ENCODE data around the gene ADGRB2. TPM values are rescaled to one million over a fixed set of nuclear protein-coding genes. Genes with fewer than 3 reads are reported as not detected.

ADGRB2 gene
- total RNA-seq, 4 donors from 2014 or later, result 1.1 to 2.2 (median 1.7) TPM; not detected in 1

DNA sequence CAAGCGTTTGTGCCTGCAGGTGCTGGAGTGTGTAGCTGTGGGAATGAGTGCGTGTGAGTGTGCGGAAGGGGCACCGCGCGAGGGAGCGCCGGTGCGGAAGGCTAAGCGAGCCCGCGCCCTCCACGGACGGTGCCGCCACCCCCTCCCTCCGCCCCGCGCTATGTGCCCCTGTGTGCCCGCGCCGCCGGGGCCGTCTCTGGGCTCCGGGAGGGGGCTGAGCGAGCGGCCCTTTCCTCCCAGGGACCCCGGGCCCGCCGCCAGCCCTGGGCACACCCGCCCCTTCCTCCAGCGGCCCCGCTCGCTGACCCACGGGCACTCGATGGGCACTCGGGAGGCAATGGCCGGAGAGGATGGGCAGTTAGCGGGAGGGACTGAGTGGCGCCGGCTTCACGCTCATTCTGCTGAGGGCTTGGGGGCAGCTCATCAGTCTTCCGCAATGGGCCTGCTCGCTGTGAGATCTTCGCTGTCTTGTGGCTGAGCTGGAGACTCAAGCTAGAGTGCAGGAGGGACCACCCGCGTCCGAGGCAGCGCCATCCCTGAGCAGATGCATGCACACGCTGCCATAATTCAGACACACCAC, 8.6 kb upstream of the ADGRB2 start:
- Histone ChIP-seq H3K4me1 (peaks cover 4 to 9% of the 10 kb centered on the region in 2 donors), H3K36me3 (no peaks in the 10 kb centered on the region), H3K9me3 (no peaks in the 10 kb centered on the region), H3K27ac (no peak overlapping the region), H3K4me3 (peak overlapping the region in 3 of 4 donors; percentile 2 to 47 (median 24)), H3K27me3 (peaks cover 35 to 41% (median 41%) of the 10 kb centered on the region in 3 donors)
- DNase-seq, result no peak
- in situ Hi-C loops (cut with MboI; ENCODE audit: low sequenced_read_pairs in 4 of 4), result no loop called here
- intact Hi-C loops (cut with DNase I; ENCODE audit: low total_unique reads), result no loop called here
- TF ChIP-seq POLR2A (IDR thresholded peaks at IDR 0.05), result no peak
- TF ChIP-seq, protein P1, sequence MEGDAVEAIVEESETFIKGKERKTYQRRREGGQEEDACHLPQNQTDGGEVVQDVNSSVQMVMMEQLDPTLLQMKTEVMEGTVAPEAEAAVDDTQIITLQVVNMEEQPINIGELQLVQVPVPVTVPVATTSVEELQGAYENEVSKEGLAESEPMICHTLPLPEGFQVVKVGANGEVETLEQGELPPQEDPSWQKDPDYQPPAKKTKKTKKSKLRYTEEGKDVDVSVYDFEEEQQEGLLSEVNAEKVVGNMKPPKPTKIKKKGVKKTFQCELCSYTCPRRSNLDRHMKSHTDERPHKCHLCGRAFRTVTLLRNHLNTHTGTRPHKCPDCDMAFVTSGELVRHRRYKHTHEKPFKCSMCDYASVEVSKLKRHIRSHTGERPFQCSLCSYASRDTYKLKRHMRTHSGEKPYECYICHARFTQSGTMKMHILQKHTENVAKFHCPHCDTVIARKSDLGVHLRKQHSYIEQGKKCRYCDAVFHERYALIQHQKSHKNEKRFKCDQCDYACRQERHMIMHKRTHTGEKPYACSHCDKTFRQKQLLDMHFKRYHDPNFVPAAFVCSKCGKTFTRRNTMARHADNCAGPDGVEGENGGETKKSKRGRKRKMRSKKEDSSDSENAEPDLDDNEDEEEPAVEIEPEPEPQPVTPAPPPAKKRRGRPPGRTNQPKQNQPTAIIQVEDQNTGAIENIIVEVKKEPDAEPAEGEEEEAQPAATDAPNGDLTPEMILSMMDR (IDR thresholded peaks at IDR 0.05 in 4 of 5, conservative IDR thresholded peaks at IDR 0.05 in 1 of 5), result no peak
- ATAC-seq, result no peak

DNA sequence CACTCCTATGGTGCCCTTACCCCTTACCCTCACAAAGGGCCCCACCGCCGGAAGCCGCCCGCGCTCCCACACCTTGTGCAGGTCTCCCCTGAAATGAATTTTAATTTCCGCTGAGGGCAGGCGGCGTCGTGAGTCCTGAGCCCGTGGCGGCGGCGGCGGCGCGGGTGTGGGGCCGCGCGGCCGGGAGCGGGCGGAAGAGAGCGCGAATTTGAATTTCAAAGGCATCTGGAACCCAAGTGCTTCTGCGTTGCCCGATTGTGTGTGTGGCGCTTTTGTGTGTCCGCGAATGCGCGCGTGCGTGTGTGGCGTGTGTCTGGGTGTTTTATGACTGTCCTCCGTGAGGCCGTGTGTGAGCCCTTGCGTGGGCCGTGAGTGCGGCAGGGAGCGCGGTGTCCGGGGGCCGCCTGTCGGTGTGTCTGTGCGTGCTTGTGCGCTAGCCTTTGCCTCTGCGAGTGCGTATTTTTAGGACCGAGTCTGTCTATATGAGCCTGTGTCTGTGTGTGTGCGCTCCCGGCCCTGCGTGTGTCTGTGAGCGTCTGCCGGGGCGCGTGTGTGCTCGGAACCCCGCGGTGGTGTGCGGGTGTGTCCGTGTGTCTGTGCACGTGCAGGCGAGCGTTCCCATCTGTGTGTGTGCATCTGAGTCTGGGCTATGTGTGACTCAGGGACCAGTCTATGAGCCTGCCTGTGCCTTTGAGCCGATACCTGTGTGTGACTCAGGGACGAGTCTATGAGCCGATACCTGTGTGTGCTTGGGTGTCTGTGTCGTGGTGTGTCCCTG, 7.9 kb upstream of the ADGRB2 start:
- Histone ChIP-seq H3K27ac (no peak overlapping the region), H3K36me3 (no peaks in the 10 kb centered on the region), H3K4me1 (peaks cover 4 to 9% of the 10 kb centered on the region in 2 donors), H3K9me3 (no peaks in the 10 kb centered on the region), H3K27me3 (peaks cover 35 to 41% (median 41%) of the 10 kb centered on the region in 3 donors), H3K4me3 (peak overlapping the region; percentile 2 to 47 (median 22))
- ATAC-seq, result no peak
- in situ Hi-C loops (cut with MboI; ENCODE audit: low sequenced_read_pairs in 4 of 4), result no loop called here
- intact Hi-C loops (cut with DNase I; ENCODE audit: low total_unique reads), result no loop called here
- TF ChIP-seq, protein P1 (IDR thresholded peaks at IDR 0.05 in 4 of 5, conservative IDR thresholded peaks at IDR 0.05 in 1 of 5), result no peak
- TF ChIP-seq POLR2A (IDR thresholded peaks at IDR 0.05), result no peak
- DNase-seq, result no peak

GRCh38 chr1:31769720-31770390, 5.7 kb upstream of the ADGRB2 start:
- H3K27me3 ChIP-seq, result peaks cover 27 to 34% (median 27%) of the 10 kb centered on the region in 3 donors
- no peaks in the 10 kb centered on the region for H3K36me3 ChIP-seq
- intact Hi-C loops (cut with DNase I; ENCODE audit: low total_unique reads), result no loop called here
- ATAC-seq (no peak), DNase-seq (no peak)
- TF ChIP-seq, protein P1 (IDR thresholded peaks at IDR 0.05 in 4 of 5, conservative IDR thresholded peaks at IDR 0.05 in 1 of 5), result no peak
- no peak for TF ChIP-seq POLR2A (IDR thresholded peaks at IDR 0.05)
- H3K9me3 ChIP-seq, result no peaks in the 10 kb centered on the region
- no peak overlapping the region for H3K4me3 ChIP-seq
- H3K4me1 ChIP-seq, result peaks cover 4 to 9% of the 10 kb centered on the region in 2 donors
- no peak overlapping the region for H3K27ac ChIP-seq
- in situ Hi-C loops (cut with MboI; ENCODE audit: low sequenced_read_pairs in 4 of 4), result no loop called here

DNA sequence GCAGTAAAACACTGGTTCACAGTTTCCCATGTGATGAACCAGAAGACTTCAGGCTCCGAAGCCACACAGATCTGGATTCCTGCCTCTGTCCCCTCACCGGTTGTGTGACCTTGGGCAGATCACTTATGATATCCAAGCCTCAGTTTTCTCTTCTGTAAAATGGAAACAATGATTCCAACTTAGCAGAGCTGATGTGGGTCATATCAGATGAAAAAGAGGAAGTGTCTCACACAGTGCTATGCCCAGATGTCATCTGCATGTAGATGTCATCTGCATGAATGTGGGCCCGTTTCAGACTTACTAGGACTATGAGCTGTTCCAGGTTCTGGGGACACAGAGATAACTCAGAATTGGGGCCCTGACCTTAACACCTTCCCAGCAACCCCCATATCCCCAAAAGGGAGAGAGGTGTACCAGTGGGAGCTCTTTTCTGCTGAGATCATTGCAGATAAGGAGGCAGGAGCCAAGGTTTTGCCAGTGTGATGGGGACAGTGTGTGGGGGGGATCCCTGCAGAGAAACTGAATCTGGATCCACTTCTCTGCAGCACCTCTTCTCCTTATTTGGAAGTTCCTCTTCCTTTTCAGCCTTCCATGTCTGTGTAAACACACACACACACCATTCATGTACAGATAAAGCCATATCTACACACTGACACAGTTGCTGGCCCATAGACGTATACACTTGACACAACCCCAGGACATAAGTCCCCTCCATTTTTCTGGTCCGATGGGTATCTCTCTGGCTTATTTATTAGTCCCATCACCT, 5.0 kb upstream of the ADGRB2 start:
- in situ Hi-C loops (cut with MboI; ENCODE audit: low sequenced_read_pairs in 4 of 4), result no loop called here
- H3K4me1 ChIP-seq, result peaks cover 6 to 13% of the 10 kb centered on the region in 2 donors
- no peaks in the 10 kb centered on the region for H3K9me3 ChIP-seq
- intact Hi-C loops (cut with DNase I; ENCODE audit: low total_unique reads), result no loop called here
- ATAC-seq, result no peak
- no peak overlapping the region for H3K27ac ChIP-seq
- no peak overlapping the region for H3K4me3 ChIP-seq
- TF ChIP-seq, protein P1 (IDR thresholded peaks at IDR 0.05 in 4 of 5, conservative IDR thresholded peaks at IDR 0.05 in 1 of 5), result no peak
- TF ChIP-seq POLR2A (IDR thresholded peaks at IDR 0.05), result no peak
- no peak for DNase-seq
- peaks cover 20 to 27% (median 20%) of the 10 kb centered on the region in 3 donors for H3K27me3 ChIP-seq
- no peaks in the 10 kb centered on the region for H3K36me3 ChIP-seq

Data from gastrocnemius medialis (tissue), 4 donors.